DMS 273 (cell line): ENCODE data around the gene GDNF.
"Not testable (repeated sequence)": the region's sequence is repeated elsewhere in the genome, so short reads cannot be mapped to it uniquely, and the experiment has no call there.

Experiments
- DNase-seq: peaks from one replicate; lab custom pipeline; 2025; ENCODE audit not compliant: unreplicated experiment; lab: John Stamatoyannopoulos, UW

GDNF gene

GRCh38 chr5:37823433-37824152, 16.2 kb downstream of the GDNF start:
- DNase-seq, result no peak

- DNase-seq, result peak; percentile 22
These were observed 23.0 kb downstream of the GDNF start for GRCh38 chr5:37816883-37817282.

GRCh38 chr5:37816331-37816730, 23.5 kb downstream of the GDNF start:
- no peak for DNase-seq

- DNase-seq, result no peak
These were observed 23.9 kb downstream of the GDNF start for GRCh38 chr5:37815913-37816312.

GRCh38 chr5:37814699-37815098, 25.1 kb downstream of the GDNF start:
- no peak for DNase-seq

- DNase-seq, result no peak
These were observed 27.5 kb downstream of the GDNF start for GRCh38 chr5:37812365-37812764.

GRCh38 chr5:37811866-37812265, 28.0 kb downstream of the GDNF start:
- DNase-seq, result no peak

GRCh38 chr5:37810311-37810710, 29.5 kb downstream of the GDNF start:
- DNase-seq, result no peak

GRCh38 chr5:37808945-37809344, 30.9 kb downstream of the GDNF start:
- no peak for DNase-seq

- no peak for DNase-seq
These were observed 32.1 kb downstream of the GDNF start for GRCh38 chr5:37807621-37808301.

GRCh38 chr5:37807015-37807414, 32.8 kb downstream of the GDNF start:
- DNase-seq, result no peak

GRCh38 chr5:37806476-37806875, 33.4 kb downstream of the GDNF start:
- no peak for DNase-seq

GRCh38 chr5:37806016-37806415, 33.8 kb downstream of the GDNF start:
- DNase-seq, result no peak

- peak; percentile 29 for DNase-seq
These were observed 35.4 kb downstream of the GDNF start for GRCh38 chr5:37804401-37804800.

- no peak for DNase-seq
These were observed 36.4 kb downstream of the GDNF start for GRCh38 chr5:37803487-37803886.

- DNase-seq, result no peak
These were observed 38.3 kb downstream of the GDNF start for GRCh38 chr5:37801521-37801920.

GRCh38 chr5:37799865-37800421, 39.9 kb downstream of the GDNF start:
- no peak for DNase-seq

GRCh38 chr5:37796435-37796834, 43.4 kb downstream of the GDNF start:
- peak; percentile 12 for DNase-seq

- not testable (repeated sequence) for DNase-seq
These were observed 44.5 kb downstream of the GDNF start for GRCh38 chr5:37795292-37795691.

- no peak for DNase-seq
These were observed 46.7 kb downstream of the GDNF start for GRCh38 chr5:37792975-37793631.

- DNase-seq, result peak; percentile 55
These were observed 48.5 kb downstream of the GDNF start for GRCh38 chr5:37791321-37791720.

GRCh38 chr5:37789991-37790390, 49.9 kb downstream of the GDNF start:
- DNase-seq, result no peak
